Stimulated activated CD8-positive, alpha-beta memory T cell treated with anti-CD3 and anti-CD28 coated beads, Interleukin-12 subunit alpha, Interleukin-12 subunit beta, amount 100 ng/mL, for 24 hours (primary cell): ENCODE measurements around the gene OR2A1.
"Not testable (repeated sequence)": the region's sequence is repeated elsewhere in the genome, so short reads cannot be mapped to it uniquely, and the experiment has no call there.

Experiments
- DNase-seq: peaks from one replicate; pipeline ENCODE4 v3.0.0-alpha.2; 2020; ENCODE audit errors: extremely low read depth

OR2A1 gene, protein sequence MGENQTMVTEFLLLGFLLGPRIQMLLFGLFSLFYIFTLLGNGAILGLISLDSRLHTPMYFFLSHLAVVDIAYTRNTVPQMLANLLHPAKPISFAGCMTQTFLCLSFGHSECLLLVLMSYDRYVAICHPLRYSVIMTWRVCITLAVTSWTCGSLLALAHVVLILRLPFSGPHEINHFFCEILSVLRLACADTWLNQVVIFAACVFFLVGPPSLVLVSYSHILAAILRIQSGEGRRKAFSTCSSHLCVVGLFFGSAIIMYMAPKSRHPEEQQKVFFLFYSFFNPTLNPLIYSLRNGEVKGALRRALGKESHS

DNA sequence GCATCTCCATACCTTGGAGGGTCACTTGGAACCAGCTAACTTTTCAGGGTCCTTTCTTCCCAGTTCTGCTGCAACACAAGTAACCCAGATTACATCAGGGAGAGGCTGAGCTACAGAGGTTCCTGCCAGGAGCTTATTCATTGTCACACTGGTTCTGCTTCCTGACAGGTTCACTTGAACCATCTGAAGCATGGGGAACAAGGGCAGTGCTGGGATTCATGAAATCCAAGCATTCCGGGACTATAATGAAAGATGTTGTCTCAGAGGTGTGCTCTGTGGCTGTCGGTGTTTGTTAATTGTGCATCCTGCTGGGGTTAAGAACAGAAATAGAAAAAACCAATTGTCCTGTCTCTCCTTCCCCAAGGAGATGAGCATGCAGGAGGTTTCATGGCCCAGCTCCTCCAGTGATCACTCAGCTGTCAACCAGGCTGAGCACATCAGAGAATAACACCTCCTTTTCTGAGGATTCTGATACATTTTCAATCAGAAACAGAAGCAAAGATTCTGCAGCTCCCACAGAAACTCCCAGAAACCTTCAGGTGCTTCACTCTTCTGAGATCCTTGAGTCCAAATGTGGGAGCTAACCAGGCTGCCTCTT, at the start of gene OR2A1:
TSS of gene OR2A1 (plus strand) at position 548 of the 598 bp plus-strand sequence. CDS start 5,706 bp downstream, outside the sequence.
- not testable (repeated sequence) for DNase-seq

DNA sequence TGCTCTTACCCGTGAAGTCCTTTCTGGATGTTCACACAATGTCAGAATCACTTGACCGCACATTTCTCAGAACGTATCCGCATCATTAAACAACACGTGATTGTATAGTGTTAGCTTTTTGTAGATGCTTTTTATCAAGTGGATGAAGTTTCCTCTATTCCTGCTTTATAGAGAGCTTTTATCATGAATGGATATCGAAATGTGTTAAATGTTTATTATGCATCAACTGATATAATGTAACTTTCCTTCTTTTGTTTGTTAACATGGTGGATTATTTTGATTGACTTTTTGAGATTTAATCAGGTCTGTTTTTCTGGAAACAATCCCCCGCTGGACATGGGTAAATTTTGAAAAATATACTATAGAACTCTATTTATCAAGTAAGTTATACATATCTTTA, 47.5 kb upstream of the OR2A1 start, which contains the start of gene OR2A7:
TSS of gene OR2A7 (minus strand) at position 101 of the 400 bp plus-strand sequence. CDS start 5,164 bp downstream, outside the sequence.
- not testable (repeated sequence) for DNase-seq

DNA sequence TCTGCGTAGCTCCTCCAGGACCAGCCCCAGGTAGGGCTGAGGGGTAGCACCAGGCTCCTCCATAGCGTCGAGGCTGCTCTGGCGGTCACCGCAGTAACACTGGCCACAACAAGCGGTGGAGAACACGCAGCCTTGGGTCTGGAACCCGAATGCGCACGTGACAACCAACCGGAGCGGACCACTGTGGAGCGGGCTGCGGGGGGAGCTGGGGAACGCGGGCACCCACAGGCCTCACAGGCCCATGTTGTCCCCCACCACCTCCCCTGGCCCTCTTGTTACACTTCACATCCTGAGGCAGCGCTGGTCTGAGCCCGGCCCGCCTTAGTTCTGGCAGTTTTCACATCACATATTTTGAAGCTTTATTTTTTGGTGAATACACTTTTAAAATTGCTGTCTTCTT, 43.0 kb upstream of the OR2A1 start, which contains the start of gene CTAGE8:
TSS of gene CTAGE8 (minus strand) at position 101 of the 400 bp plus-strand sequence. CDS start at position 63, 38 bp downstream.
- DNase-seq = not testable (repeated sequence)

DNA sequence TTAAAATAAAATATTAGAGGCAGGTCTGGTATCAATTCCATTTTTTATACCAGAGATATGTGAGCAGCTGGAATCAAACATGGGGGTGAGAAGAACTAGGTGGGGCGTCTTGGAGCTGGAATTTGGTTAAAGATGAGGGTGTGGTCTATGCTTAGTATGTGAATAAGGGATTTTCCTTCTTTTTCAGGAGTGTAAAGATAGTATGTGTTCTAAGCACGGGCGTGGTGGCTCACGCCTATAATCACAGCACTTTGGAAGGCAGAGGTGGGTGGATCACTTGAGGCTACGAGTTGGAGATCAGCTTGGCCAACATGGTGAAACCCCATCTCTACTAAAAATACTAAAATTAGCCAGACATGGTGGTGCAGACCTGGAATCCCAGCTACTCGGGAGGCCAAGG, 36.9 kb upstream of the OR2A1 start:
- DNase-seq = not testable (repeated sequence)

DNA sequence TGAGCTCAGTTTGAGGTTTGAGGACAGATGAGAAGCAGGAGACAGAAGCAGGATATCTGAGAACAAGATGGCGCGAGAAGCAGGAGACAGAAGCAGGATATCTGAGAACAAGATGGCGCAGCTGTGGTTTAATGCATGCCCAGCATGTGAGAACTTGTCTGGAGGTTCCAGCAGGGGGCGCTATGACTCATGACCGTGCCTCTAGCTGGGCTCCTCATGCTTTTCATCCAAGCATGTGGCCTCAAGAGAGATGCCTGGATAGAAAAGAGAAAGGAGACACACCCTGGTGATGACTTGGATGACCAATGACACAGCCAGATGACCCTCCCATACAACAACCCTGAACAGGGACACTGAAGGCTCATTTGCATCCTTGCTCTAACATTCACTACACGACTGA, 32.2 kb upstream of the OR2A1 start:
- not testable (repeated sequence) for DNase-seq

DNA sequence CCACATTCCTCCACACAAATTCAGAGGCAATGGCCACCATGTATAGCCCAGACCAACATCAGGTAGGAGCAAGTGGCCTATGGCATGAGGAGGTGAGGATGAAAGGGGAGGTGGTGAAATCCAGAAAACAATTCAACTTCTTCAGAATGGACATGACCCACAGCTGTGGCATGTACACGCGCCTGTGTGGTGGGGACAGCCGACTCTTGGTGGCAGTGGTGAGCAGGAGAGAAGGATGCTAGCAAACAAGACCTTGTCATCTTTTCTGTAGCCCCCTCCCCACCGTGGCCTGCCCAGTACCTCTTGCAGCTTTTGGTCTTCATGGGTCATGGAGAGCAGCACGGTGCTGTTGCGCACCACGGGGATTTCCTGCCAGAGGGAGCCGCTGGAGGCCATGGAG, 30.2 kb upstream of the OR2A1 start:
- not testable (repeated sequence) for DNase-seq

DNA sequence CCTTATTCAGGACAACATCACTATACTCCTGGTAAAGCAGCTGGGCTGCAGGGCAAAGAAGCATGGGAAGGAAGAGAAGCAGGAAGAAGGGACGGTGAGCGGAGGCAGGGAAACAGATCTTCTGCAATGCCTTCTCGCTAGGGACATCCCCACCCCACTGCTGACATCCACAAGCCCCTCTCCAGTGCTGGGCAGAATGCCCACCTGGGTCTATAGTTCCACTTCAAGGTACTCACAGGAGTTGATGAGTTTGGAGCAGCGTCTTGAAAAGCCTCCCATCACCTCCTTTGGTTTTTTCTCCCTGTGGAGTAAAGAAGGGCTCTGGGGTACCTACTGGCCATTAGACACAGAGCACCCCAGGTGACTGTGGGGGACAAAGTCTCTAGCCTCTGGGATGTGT, 29.7 kb upstream of the OR2A1 start:
- DNase-seq = not testable (repeated sequence)

DNA sequence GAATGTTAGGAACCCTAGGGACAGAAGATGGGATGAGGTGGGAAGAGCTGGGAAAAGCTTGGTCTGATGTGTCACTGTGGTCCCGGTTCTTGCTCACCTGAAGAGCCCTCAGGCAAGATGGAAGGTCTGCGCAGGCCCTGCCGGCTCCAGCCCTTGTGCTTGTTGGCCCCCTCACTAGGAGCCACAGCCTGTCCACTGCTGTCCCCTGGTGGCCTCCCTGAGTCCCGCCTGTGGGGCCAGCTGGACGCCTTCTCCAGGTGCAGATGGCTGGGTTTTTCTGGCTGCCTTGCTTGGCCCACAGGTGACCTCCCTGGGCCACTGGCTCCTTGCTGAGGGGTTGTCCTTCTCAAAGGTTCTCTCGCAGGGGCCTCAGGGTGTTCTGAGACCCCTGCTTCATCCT, 28.5 kb upstream of the OR2A1 start:
- DNase-seq = not testable (repeated sequence)

DNA sequence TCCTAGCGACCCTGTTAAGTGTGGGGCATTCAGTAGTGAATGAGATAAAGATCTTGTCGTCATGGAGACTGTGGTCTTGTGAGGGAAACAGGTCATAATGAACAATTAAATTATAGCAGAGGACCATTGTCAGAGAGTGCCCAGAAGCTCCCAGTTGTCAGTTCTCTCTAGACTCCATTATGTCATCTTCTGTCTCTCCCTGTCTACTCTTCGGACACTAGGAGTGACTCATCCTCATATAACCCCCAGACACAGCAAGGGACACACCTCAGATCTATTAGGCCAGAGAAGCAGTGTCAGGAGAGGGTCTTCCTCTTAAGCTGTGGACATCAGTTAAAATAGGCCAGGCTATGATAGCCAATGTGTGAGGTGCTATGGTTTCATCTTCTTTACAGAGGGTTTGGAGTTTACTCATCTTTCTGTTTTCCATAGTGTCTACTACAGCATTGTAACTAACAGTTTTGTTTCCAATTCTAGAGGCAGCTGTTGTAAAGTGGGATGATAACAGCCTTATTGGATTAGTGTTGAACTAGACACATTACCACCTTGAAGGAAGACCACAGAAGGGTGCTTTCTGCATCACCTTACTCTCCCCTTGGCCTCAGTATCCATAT, 24.9 kb upstream of the OR2A1 start:
- not testable (repeated sequence) for DNase-seq

DNA sequence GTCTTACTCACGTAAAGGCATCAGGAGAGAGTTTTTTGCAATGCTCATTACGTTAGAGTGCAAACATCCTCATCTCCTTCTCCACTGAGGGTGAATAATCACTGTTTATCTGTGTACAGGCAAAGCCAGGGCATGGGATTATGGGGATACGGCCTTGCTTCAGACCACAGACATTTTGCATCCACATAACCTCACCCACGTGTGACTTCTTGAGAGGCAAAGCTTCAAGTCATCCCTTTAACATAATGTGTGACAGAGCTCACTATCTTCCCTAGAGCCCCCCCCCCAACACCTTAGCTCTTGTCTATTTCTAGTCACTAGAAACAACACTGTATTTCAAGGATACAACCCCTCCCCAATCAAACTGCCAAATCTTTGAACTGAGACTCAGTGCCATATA, 20.6 kb upstream of the OR2A1 start:
- DNase-seq = not testable (repeated sequence)

DNA sequence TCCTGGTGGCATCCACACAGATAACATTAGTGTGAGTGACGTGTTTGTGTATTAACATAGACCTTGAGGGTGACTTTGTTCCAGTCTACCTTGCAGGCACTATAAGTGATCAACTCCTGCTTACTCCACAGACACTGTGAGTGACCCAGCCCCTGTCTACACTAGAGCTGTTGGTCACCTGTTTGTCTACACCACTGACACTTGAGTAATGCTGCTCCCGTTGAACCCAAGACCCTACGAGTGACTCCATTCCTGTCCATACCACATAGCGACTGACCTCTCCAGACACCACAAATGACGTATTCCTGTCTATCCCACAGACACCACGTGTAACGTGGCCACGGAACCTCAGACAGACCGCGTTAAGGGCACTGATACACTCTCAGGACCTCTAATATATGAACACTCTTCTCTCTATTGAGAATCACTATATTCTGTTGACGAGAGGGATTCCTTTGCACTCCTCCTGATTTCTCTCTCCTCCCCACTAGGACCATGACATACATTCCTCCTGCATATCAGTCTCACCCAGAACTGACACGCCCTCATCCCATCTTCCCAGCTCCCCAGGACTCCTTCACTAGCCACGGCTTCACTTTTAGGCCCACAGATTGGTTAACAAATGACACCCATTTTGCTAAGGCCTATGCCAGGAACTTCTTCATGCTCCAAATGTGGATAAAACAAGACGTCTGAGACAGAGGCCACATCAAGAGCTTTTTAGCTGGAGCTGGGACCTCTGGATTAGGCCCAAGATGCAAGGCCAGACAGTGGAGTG, 19.6 kb upstream of the OR2A1 start:
- DNase-seq = not testable (repeated sequence)

DNA sequence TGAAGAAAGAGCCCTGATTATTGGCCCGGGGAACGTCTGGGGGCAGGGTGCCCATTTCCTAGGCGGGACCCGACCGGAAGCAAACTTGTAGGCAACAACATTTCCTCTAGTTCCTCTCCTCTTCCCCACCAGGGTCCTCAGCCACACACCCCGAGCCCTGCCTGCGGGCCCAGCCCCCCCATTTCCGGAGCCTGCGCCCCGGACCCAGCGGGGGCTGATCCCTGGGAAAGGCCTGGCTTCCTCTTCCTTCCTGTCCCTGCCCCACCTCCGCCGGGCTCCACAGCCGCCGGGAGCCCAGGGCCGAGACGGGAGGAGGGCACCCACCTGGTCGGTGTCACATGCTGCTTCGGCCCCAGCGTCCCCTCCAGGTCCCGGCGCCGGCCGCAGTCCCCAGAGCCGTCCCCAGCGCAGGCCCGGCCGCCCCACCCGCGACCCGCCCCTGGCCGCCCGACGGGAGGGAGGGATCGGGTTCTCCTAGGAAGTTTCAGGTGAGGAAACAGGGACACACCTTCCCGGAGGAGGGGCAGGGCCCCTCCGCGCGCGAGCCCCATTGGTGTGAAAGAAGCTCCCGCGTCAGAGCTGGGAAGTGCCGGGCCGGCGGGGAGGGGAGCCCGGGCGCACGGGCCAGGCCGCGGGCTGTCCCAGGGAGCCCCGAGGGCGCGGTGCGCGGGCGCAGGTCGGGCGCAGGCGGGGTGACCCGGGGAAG, 18.3 kb upstream of the OR2A1 start:
- not testable (repeated sequence) for DNase-seq

DNA sequence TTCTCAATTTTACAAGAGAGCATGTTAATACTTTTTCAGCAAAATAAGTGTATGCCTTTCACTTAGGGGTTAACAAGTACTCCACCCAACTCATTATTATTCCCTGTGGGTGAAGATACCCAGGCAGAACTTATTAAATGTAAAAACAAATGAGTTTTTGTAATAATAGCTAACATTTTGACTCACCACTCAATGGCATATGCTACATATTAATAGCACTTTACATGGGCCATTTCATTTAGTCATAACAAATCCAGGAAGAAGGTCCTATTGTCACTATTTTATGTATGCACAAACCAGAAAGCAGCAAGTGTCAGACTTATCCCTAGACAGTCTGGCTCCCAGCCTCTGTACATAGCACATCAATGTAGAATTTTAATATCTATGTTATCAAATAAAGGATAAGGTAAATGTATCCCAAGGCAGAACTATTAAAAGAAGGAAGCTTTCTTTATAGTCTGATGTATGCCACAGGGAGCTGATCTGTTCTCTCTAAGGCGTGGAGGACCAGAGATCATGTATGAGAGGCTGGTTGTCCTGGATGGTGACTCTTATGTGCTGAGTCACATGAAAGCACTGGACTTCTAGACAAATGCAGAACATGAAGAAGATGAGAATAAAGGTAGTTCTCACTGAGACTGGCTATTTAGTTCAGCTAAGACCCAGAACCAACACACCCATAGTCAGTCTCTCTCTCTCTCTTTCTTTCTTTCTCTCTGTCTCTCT, 9.5 kb upstream of the OR2A1 start:
- DNase-seq = not testable (repeated sequence)

DNA sequence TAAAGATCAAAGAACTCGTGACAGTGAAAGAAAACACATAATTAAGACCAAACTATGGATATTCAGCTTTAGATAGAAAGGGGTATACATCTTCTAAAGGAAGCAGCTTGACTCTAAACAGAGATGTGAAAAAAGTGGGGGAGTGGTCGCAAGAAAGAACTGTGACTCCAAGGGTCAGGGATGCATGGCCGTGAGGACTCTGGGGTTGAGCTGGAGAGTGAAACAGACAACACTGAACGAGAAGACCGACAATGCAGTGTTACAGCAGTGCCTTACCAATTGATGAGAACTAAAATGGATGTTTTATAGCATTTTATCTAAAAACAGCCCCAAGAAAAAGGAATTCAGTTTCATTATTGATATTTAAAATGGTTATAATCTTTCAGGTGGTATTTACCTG, 8.6 kb upstream of the OR2A1 start:
- not testable (repeated sequence) for DNase-seq

DNA sequence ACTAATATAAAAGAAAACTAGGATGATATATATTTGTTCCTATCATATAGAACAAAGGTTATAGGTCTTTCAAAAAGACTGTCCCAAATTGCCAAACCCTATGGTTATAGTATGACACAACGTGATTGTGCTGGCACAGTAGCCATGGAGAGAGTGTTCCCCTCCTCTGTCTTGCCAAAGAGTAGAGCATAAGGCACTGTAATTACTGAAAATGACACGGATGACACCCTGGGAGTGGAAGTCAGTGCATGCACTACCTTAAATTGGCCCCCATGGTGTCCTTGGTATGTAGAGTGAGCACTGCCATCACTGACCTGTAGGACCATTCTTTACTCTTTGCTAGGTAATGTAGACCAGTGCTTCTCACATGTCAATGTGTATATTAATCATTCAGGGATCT, 7.1 kb upstream of the OR2A1 start:
- not testable (repeated sequence) for DNase-seq

DNA sequence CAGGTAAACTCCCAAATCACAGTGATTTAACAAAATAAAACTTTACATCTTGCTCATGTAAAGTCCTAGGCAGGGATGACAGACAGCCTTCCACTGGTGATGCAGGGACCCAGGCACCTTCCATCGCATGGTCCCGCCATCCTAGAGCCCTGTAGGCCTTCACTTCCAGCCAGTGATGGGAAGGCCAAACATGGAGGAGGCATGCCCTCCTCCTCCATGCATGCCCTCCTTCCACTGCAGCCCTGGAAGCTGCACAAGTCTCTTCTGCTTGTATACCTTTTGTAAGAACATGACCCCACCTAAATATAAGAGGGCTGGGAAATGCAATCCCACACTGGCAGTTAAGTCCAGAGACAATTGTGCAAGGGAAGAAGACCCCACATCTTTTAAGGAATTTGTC, 2.5 kb upstream of the OR2A1 start:
- DNase-seq = not testable (repeated sequence)

DNA sequence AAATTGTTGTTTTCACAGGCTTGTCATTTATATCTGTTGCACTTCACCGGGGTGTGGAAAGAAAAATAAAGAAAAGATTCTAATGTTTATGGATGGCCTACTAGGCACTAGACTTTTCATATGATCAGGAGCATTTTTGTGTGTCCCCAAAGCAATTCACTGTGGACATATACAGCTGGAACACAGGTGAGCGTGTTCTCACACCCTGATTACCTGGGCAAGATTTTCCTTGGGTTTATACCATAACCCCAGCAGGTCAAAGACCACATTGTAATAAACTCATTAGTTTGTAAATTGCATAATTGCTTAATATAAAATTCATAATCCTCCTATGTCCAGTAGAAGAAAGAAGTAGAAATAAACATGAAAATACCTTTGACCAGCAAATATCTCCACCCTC, 1.0 kb upstream of the OR2A1 start:
- not testable (repeated sequence) for DNase-seq

DNA sequence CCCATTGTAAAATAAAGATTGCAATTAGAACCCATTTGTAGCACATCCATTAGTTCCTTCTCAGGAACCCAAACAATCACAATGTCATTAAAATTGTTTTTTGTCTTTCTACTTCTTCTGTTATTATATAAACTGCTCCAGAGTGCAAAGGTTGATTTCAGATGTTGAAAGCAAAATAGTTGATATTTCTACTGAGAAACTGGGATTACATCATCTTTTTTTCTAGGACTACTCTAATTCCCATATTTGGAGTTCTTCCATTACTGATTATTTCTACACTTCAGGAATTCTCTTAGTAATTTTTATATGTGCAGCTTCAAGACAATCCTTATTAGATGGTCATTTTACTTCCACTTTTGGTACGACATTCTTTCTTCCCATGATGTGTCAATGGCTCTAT, 5.3 kb downstream of the OR2A1 start:
- not testable (repeated sequence) for DNase-seq

DNA sequence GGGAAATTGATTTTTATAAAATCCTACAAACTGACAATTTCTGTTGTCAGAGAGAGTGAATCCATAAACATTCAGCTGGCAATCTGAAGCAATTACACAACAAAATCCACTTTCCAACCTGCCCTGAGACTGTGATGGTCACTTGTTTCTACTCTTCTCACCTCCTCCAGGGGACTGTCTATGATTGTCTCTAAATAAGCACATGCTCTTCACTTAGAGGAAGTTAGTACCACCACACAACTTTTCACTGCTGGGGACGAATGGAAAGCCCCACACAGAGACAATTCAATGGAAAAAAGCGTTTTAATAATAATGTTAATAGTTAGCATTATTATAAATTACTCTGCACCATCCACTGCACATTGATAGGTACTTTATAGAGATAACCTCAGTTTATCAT, 7.3 kb downstream of the OR2A1 start:
- not testable (repeated sequence) for DNase-seq

DNA sequence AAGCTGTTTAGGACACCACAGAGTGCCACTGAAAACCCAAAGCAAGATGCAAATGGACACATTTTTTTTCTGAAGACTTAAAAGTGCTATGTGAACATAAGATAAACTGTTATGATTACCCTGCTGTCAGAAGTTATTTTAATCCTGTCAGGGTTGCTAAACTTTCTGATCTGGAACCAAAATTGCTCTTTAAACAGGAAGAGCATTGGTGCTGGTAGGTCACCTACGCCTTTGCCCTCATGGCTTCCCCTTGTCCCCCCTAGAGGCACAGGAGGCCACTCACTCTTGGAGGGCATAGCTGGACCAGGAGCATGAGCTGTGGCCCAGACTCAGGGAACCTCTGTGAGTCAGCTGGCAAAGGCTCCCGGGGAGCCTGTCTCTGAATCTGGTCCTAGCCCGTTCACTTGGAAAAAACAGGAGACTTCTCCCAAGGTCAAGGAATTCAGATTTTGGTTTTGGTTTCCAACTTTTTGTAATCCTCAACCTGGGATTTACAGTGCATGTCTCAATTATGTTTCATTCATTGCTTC, 9.5 kb downstream of the OR2A1 start:
- not testable (repeated sequence) for DNase-seq
